GM21515 (cell line): ENCODE results near the gene PRKCD.

Experiments
- ATAC-seq: cut with Tn5 transposase; IDR thresholded peaks from one replicate; pipeline ENCODE4 v1.9.1; 2021; ENCODE audit not compliant: unreplicated experiment

Gene PRKCD

GRCh38 chr3:53160660-53161449, at the start of gene PRKCD:
Gene PRKCD (plus strand): TSS chr3:53161209. CDS start chr3:53178423, 17,214 bp downstream.
- ATAC-seq = peak; percentile 53

- no peak for ATAC-seq
Observed at GRCh38 chr3:53111822-53112221, 49.2 kb upstream of the PRKCD start.

GRCh38 chr3:53113293-53114010, 47.6 kb upstream of the PRKCD start:
- no peak for ATAC-seq

- ATAC-seq = peak; percentile 60
Observed at GRCh38 chr3:53114011-53114400, 47.0 kb upstream of the PRKCD start.

GRCh38 chr3:53114412-53115074, 46.5 kb upstream of the PRKCD start:
- no peak for ATAC-seq

GRCh38 chr3:53116956-53117355, 44.1 kb upstream of the PRKCD start:
- no peak for ATAC-seq

- no peak for ATAC-seq
Observed at GRCh38 chr3:53120336-53120735, 40.7 kb upstream of the PRKCD start.

- ATAC-seq = no peak
Observed at GRCh38 chr3:53122255-53122932, 38.6 kb upstream of the PRKCD start.

GRCh38 chr3:53122933-53123305, 38.1 kb upstream of the PRKCD start:
- no peak for ATAC-seq

- ATAC-seq = no peak
Observed at GRCh38 chr3:53123510-53123909, 37.5 kb upstream of the PRKCD start.

- no peak for ATAC-seq
Observed at GRCh38 chr3:53123953-53124352, 37.1 kb upstream of the PRKCD start.

GRCh38 chr3:53126601-53127000, 34.4 kb upstream of the PRKCD start:
- ATAC-seq = no peak

GRCh38 chr3:53129344-53129743, 31.7 kb upstream of the PRKCD start:
- ATAC-seq = no peak

GRCh38 chr3:53130179-53131061, 30.6 kb upstream of the PRKCD start, which contains the start of gene RFT1:
Gene RFT1 (minus strand): TSS chr3:53130435. CDS start chr3:53130400, 35 bp downstream.
- ATAC-seq = peak; percentile 85

- ATAC-seq = no peak
Observed at GRCh38 chr3:53131096-53131495, 29.9 kb upstream of the PRKCD start.

- no peak for ATAC-seq
Observed at GRCh38 chr3:53132347-53132746, 28.7 kb upstream of the PRKCD start.

GRCh38 chr3:53134631-53135232, 26.3 kb upstream of the PRKCD start:
- ATAC-seq = peak; percentile 50

GRCh38 chr3:53137221-53137620, 23.8 kb upstream of the PRKCD start:
- no peak for ATAC-seq

- ATAC-seq = no peak
Observed at GRCh38 chr3:53137835-53138446, 23.1 kb upstream of the PRKCD start.
